Measurements from ENCODE around the gene CEP170B. TPM values are rescaled to one million over a fixed set of nuclear protein-coding genes. Genes with fewer than 3 reads are reported as not detected.
A peak's percentile ranks its signal among the peaks of the same experiment; 100 is the strongest.

The CEP170B gene
- total and polyA plus RNA-seq, 2 donors (not counting 1 experiment from before 2014, with no cell fraction given): 0.16 to 0.59 TPM

DNA sequence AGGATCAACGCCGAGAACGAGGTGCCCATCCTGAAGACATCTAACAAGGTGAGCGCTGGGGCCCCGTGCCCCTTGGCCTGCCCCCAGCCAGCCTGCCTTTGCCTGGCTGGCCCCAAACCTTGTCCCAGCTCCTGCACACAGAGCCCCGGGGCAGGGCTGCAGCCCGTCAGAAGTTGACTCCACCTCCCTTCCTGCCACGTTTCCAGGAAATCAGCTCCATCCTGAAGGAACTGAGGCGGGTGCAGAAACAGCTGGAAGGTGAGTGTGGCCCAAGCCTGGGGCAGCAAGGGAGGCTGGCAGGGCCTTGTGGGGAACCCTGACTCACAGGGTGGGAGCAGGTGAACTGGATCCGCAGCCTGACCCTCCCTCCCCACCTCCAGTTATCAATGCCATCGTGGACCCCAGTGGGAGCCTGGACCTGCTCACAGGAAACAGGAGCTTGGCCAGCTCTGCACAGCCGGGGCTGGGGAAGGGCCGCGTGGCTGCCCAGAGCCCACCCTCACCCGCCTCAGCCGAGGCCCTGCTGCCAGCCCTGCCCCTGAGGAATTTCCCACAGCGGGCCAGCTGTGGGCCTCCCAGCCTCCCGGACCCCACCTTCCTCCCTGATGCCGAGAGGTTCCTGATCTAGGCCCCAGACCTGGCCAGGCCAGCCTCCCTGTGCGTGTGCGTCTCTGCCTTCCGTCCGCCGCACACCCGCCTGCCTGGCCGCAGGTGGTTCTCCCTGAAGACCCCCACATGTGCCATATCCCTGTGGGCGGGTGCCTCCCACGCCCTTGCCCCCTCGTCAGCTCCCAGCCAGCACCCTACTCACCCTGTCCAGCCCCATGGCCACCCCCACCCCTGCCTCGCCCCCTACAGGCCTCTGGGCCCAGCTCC is 29.5 kb downstream of the CEP170B start:
- WGBS (ENCODE audit: insufficient coverage): 82% methylated on average over 26 of the region's 30 CpGs
- Histone ChIP-seq H3K36me3 (replicated peaks in 1 of 2; ENCODE audit: control extremely low read depth in 1 of 2, control insufficient read depth in 1 of 2, extremely low read depth in 1 of 2, insufficient read depth in 2 of 2, low read length in 1 of 2) (no peaks in the 10 kb centered on the region), H3K9me3 (ENCODE audit: control extremely low read depth in 1 of 3, control insufficient read depth in 2 of 3, insufficient read depth in 1 of 3, low read length in 2 of 3) (no peaks in the 10 kb centered on the region), H2AFZ (ENCODE audit: insufficient read depth, low read depth, low read length, poor library complexity, severe bottlenecking) (no peak overlapping the region), H3K4me1 (ENCODE audit: control insufficient read depth in 2 of 2, insufficient read depth in 2 of 2, low read length in 2 of 2) (peaks cover 0 to 5% of the 10 kb centered on the region in 2 donors), H3K79me2 (ENCODE audit: control insufficient read depth, insufficient read depth, low read length) (no peaks in the 10 kb centered on the region), H3K4me3 (ENCODE audit: control extremely low read depth in 1 of 5, extremely low read depth in 1 of 5, insufficient read depth in 1 of 5, low read depth in 2 of 5, low read length in 4 of 5) (no peak overlapping the region), H3K27ac (ENCODE audit: low read length in 2 of 2) (no peak overlapping the region), H4K20me1 (ENCODE audit: control insufficient read depth, insufficient read depth, low read length, poor library complexity, severe bottlenecking) (no peaks in the 10 kb centered on the region), H3K27me3 (replicated peaks in 1 of 4; ENCODE audit: control extremely low read depth in 1 of 4, control insufficient read depth in 3 of 4, insufficient read depth in 4 of 4, low read length in 3 of 4) (peaks cover 0 to 4% (median 0%) of the 10 kb centered on the region in 4 experiments), H3K4me2 (replicated peaks; ENCODE audit: low read depth, low read length, poor library complexity, severe bottlenecking) (no peak overlapping the region), H3K9ac (ENCODE audit: low read length) (no peak overlapping the region)
- Mint-ChIP-seq H3K9me3 (ENCODE audit: insufficient read depth) (no peaks in the 10 kb centered on the region), H3K27me3 (peaks cover 5% of the 10 kb centered on the region), H3K4me3 (no peak overlapping the region), H3K4me1 (peaks cover 4% of the 10 kb centered on the region), H3K27ac (no peak overlapping the region)
- intact Hi-C loops (cut with micrococcal nuclease): no loop called here
- ATAC-seq (ENCODE audit: low read depth): no peak
- POLR2A ChIA-PET: no interaction called here
- CTCF ChIA-PET: interaction anchor here (1.0 to 4.1 kb wide), 6 partner anchors 28 to 150 kb away, joined by 3 to 34 read pairs (median 10); no protein-coding TSS in a partner anchor
- TF ChIP-seq, protein P1, sequence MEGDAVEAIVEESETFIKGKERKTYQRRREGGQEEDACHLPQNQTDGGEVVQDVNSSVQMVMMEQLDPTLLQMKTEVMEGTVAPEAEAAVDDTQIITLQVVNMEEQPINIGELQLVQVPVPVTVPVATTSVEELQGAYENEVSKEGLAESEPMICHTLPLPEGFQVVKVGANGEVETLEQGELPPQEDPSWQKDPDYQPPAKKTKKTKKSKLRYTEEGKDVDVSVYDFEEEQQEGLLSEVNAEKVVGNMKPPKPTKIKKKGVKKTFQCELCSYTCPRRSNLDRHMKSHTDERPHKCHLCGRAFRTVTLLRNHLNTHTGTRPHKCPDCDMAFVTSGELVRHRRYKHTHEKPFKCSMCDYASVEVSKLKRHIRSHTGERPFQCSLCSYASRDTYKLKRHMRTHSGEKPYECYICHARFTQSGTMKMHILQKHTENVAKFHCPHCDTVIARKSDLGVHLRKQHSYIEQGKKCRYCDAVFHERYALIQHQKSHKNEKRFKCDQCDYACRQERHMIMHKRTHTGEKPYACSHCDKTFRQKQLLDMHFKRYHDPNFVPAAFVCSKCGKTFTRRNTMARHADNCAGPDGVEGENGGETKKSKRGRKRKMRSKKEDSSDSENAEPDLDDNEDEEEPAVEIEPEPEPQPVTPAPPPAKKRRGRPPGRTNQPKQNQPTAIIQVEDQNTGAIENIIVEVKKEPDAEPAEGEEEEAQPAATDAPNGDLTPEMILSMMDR (IDR thresholded peaks at IDR 0.05): no peak
- no peak for TF ChIP-seq EZH2 (IDR thresholded peaks at IDR 0.05; ENCODE audit: borderline replicate concordance, insufficient read depth, low read depth, low read length, poor library complexity, severe bottlenecking)
- peak; percentile 13 for DNase-seq
